Thoracic aorta (tissue), 2 donors: Measurements from ENCODE around the gene MSL3B.

Experiments
- ATAC-seq: fragments of 150-250 bp; one replicate; pipeline ENCODE4 v1.8.0; 2017; ENCODE audit warnings: low read depth; ENCODE audit not compliant: insufficient number of reproducible peaks, low FRiP score
- DNase-seq: peaks from one replicate; pipeline ENCODE4 v3.0.0-alpha.2; 2020; ENCODE audit warnings: low spot score
- H3K27ac ChIP-seq, 2 donors: fragments of 200-600 bp; sonication (generic); 1 replicate in 1 of 2; 2 replicates in 1 of 2; pipeline ENCODE4 v1.5.1; 2016; ENCODE audit warnings: mild to moderate bottlenecking in 2 of 2, moderate library complexity in 2 of 2
- H3K27me3 ChIP-seq: fragments of 200-600 bp; sonication (generic); replicated peaks from 2 replicates; pipeline ENCODE4 v1.6.0; 2016; ENCODE audit warnings: mild to moderate bottlenecking; ENCODE audit not compliant: insufficient read depth
- H3K36me3 ChIP-seq: fragments of 200-600 bp; sonication (generic); one replicate; pipeline ENCODE4 v1.5.1; 2016
- H3K4me1 ChIP-seq, 2 donors: fragments of 200-600 bp; sonication (generic); 1 replicate in 1 of 2; 2 replicates in 1 of 2; pipeline versions ENCODE4 v1.5.1 to v1.6.0; 2016; ENCODE audit warnings: low read depth in 2 of 2, mild to moderate bottlenecking in 1 of 2; ENCODE audit not compliant: control insufficient read depth in 1 of 2
- H3K4me3 ChIP-seq: fragments of 200-600 bp; sonication (generic); 2 replicates; pipeline ENCODE4 v1.5.1; 2016; ENCODE audit warnings: mild to moderate bottlenecking
- H3K9me3 ChIP-seq: fragments of 200-600 bp; sonication (generic); 2 replicates; pipeline ENCODE4 v1.5.1; 2016
- TF ChIP-seq, protein P1 (sequence below): fragments of 200-600 bp; sonication (generic); IDR thresholded peaks from one replicate; pipeline ENCODE4 v1.5.1; 2019; ENCODE audit warnings: antibody characterized with exemption

Gene MSL3B

GRCh38 chr2:233848276-233848675, 19.9 kb downstream of the MSL3B start:
- H3K9me3 ChIP-seq, result no peaks in the 10 kb centered on the region
- no peak for DNase-seq
- H3K4me3 ChIP-seq, result no peak overlapping the region
- no peaks in the 10 kb centered on the region for H3K36me3 ChIP-seq
- no peak overlapping the region for H3K27ac ChIP-seq
- TF ChIP-seq, protein P1, sequence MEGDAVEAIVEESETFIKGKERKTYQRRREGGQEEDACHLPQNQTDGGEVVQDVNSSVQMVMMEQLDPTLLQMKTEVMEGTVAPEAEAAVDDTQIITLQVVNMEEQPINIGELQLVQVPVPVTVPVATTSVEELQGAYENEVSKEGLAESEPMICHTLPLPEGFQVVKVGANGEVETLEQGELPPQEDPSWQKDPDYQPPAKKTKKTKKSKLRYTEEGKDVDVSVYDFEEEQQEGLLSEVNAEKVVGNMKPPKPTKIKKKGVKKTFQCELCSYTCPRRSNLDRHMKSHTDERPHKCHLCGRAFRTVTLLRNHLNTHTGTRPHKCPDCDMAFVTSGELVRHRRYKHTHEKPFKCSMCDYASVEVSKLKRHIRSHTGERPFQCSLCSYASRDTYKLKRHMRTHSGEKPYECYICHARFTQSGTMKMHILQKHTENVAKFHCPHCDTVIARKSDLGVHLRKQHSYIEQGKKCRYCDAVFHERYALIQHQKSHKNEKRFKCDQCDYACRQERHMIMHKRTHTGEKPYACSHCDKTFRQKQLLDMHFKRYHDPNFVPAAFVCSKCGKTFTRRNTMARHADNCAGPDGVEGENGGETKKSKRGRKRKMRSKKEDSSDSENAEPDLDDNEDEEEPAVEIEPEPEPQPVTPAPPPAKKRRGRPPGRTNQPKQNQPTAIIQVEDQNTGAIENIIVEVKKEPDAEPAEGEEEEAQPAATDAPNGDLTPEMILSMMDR, result no peak
- H3K4me1 ChIP-seq, result no peaks in the 10 kb centered on the region
- no peak for ATAC-seq
- no peaks in the 10 kb centered on the region for H3K27me3 ChIP-seq

DNA sequence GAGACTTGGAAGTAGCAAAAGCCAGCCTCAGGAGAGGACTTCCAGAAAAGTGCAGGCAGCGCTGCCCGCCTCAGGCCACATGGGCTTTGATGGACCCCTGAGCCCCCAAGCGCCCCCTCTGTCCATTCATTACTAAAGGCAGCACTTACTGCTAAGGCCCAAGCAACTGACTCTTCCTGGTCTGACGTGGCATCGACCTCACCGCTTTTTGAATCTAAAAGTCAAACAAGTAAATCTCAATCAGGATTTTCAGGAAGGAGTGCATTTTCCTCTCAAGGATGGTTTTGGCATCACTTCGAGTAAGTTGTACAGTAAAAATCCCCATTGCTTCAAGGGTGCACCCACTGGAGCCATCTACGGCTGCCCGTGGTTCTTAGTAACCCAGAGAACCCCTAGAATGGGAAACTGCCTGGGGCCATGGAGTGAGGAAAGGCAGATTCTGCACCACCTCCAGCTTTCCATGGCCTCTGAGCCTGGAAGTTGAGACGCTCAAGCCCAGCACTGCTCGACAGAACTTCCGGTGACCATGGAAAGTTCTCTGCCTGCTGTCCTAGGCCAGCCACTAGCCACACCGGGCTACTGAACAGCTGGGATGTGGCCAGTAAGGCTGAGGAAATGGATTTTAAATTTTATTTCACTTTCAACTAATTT, 20.8 kb downstream of the MSL3B start:
- TF ChIP-seq, protein P1, result no peak
- Histone ChIP-seq H3K9me3 (no peaks in the 10 kb centered on the region), H3K4me3 (no peak overlapping the region), H3K27ac (no peak overlapping the region), H3K27me3 (no peaks in the 10 kb centered on the region), H3K36me3 (no peaks in the 10 kb centered on the region), H3K4me1 (no peaks in the 10 kb centered on the region)
- ATAC-seq, result no peak
- no peak for DNase-seq

DNA sequence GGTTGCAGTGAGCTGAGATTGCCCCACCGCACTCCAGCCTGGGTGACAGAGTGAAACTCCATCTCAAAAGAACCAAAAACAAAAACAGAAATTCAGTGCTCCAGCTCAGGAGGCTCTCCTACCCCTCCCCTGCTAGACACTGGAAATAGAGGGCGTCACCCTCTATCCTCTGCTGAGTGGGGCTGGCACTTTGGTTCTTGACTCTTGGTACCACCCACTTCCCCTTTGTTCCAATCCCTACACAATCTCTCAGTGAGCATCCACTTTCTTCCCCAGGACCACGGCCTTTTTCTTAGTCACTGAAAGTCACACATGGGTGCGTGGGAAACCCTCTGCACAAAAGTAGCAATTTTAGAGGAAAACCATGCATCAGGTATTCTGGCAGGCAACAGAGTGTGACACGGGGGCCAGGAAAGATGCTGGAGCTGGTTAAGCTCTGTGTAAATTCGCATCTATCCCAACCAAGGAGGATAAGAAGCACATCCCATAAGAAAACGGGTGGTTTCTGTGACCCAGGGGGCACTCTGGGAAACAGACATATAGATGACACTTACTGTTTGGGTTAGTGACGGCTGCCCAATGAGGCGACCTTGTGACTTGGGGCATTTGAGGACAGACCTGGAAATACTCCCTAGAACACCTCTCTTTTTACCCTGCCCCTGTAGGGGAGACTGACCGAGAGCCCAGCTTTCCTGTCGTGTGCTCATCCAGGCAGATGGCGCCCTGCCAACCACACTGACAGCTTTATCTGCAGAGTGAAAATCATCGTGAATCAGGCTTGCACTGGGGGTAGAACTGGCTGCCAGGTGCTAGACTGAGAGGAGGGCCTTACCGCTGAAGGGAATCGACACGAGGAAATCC, 21.6 kb downstream of the MSL3B start:
- no peak for ATAC-seq
- Histone ChIP-seq H3K36me3 (no peaks in the 10 kb centered on the region), H3K27me3 (no peaks in the 10 kb centered on the region), H3K27ac (no peak overlapping the region), H3K9me3 (no peaks in the 10 kb centered on the region), H3K4me3 (no peak overlapping the region), H3K4me1 (no peaks in the 10 kb centered on the region)
- TF ChIP-seq, protein P1, result no peak
- no peak for DNase-seq

- H3K27ac ChIP-seq, result no peak overlapping the region
- H3K36me3 ChIP-seq, result no peaks in the 10 kb centered on the region
- TF ChIP-seq, protein P1, result no peak
- no peaks in the 10 kb centered on the region for H3K9me3 ChIP-seq
- DNase-seq (no peak), ATAC-seq (no peak)
- no peaks in the 10 kb centered on the region for H3K27me3 ChIP-seq
- no peak overlapping the region for H3K4me3 ChIP-seq
- no peaks in the 10 kb centered on the region for H3K4me1 ChIP-seq
Measured at GRCh38 chr2:233845301-233846060, 22.7 kb downstream of the MSL3B start.

GRCh38 chr2:233844836-233845235, 23.4 kb downstream of the MSL3B start:
- ATAC-seq (no peak), DNase-seq (no peak)
- no peak overlapping the region for H3K4me3 ChIP-seq
- no peak overlapping the region for H3K27ac ChIP-seq
- no peaks in the 10 kb centered on the region for H3K4me1 ChIP-seq
- H3K27me3 ChIP-seq, result no peaks in the 10 kb centered on the region
- H3K36me3 ChIP-seq, result no peaks in the 10 kb centered on the region
- H3K9me3 ChIP-seq, result no peaks in the 10 kb centered on the region
- TF ChIP-seq, protein P1, result no peak
